ENCODE measurements around the gene MTCL1.

- TF ChIP-seq, protein P1, sequence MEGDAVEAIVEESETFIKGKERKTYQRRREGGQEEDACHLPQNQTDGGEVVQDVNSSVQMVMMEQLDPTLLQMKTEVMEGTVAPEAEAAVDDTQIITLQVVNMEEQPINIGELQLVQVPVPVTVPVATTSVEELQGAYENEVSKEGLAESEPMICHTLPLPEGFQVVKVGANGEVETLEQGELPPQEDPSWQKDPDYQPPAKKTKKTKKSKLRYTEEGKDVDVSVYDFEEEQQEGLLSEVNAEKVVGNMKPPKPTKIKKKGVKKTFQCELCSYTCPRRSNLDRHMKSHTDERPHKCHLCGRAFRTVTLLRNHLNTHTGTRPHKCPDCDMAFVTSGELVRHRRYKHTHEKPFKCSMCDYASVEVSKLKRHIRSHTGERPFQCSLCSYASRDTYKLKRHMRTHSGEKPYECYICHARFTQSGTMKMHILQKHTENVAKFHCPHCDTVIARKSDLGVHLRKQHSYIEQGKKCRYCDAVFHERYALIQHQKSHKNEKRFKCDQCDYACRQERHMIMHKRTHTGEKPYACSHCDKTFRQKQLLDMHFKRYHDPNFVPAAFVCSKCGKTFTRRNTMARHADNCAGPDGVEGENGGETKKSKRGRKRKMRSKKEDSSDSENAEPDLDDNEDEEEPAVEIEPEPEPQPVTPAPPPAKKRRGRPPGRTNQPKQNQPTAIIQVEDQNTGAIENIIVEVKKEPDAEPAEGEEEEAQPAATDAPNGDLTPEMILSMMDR (conservative IDR thresholded peaks at IDR 0.05; ENCODE audit: low read depth, low read length), result no peak
- no peak for TF ChIP-seq EZH2 (IDR thresholded peaks at IDR 0.05; ENCODE audit: borderline replicate concordance, low read depth, low read length, poor library complexity, severe bottlenecking)
These were observed 47.0 kb downstream of the MTCL1 start for GRCh38 chr18:8752329-8752728.

All from A673 (cell line).